ENCODE data around the gene MYO10.

DNA sequence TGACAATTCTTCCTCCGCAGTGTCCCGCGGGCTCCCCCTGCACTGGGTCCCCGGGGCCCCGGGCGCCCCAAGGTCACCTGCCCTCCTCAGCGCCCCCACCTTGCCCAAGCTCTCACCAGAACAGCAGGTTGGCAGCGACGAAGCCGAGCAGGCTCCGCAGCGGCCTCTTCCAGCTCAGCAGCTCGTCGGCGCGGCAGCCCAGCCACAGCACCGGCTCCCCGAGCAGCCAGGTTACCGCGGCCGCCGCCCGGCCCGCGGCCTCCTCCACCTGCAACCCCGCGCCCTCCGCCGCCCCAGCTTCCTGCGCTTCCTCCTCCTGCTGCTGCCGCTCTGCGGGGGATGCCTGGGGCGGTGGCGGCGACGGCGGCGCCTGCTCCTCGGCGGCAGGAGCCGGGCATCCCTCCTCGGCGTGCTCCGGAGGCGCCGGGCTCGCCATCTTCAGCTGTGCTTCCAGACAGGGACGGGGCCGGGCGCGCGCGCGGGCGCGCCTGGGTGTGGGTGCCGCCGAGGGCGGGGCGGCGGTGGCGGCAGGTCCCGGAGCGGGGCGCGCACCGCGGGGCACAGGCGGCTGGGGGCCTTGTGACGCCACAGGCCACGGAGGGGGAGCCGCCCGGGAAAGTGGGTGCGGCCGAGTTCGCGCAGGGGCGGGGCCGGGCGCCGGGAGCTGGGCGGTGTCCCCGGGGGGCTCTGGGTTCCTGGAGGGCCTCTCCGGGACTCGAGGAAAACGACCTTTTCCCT, 319.4 kb downstream of the MYO10 start, which contains the start of gene RETREG1:
- peak; percentile 38 for TF ChIP-seq EZH2 (IDR thresholded peaks at IDR 0.05; ENCODE audit: insufficient read depth, low read length)
- TF ChIP-seq, protein P1, sequence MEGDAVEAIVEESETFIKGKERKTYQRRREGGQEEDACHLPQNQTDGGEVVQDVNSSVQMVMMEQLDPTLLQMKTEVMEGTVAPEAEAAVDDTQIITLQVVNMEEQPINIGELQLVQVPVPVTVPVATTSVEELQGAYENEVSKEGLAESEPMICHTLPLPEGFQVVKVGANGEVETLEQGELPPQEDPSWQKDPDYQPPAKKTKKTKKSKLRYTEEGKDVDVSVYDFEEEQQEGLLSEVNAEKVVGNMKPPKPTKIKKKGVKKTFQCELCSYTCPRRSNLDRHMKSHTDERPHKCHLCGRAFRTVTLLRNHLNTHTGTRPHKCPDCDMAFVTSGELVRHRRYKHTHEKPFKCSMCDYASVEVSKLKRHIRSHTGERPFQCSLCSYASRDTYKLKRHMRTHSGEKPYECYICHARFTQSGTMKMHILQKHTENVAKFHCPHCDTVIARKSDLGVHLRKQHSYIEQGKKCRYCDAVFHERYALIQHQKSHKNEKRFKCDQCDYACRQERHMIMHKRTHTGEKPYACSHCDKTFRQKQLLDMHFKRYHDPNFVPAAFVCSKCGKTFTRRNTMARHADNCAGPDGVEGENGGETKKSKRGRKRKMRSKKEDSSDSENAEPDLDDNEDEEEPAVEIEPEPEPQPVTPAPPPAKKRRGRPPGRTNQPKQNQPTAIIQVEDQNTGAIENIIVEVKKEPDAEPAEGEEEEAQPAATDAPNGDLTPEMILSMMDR (IDR thresholded peaks at IDR 0.05; ENCODE audit: insufficient read depth, low read depth, low read length), result no peak
